ENCODE measurements around the gene KIF18B.

GRCh38 chr17:44981221-44981968 is 33.8 kb upstream of the KIF18B start:
- TF ChIP-seq ESRRA (CRISPR knock-in tag; IDR thresholded peaks at IDR 0.05; ENCODE audit: borderline replicate concordance) (no peak), CTCF (IDR thresholded peaks at IDR 0.05) (no peak), MAX (CRISPR knock-in tag; IDR thresholded peaks at IDR 0.05) (no peak), E2F1 (CRISPR knock-in tag; IDR thresholded peaks at IDR 0.05) (no peak)
